GM10266 (cell line): ENCODE measurements around the gene SARS1.
"Not testable (repeated sequence)": the region's sequence is repeated elsewhere in the genome, so short reads cannot be mapped to it uniquely, and the experiment has no call there.

Source experiments
- DNase-seq: peaks from one replicate; pipeline ENCODE4 v3.0.0; 2012; ENCODE audit errors: extremely low spot score
- CTCF ChIP-seq: IDR thresholded peaks from 2 replicates; pipeline ENCODE4 v1.5.1; 2012; ENCODE audit warnings: mild to moderate bottlenecking, low read depth; ENCODE audit not compliant: control insufficient read depth, insufficient read depth; ENCODE audit errors: missing control alignments

Gene SARS1

GRCh38 chr1:109214695-109215623 lies 1.2 kb downstream of the SARS1 start:
- TF ChIP-seq CTCF: no peak
- DNase-seq: peak; percentile 44

GRCh38 chr1:109216662-109217061 lies 2.9 kb downstream of the SARS1 start:
- no peak for DNase-seq
- TF ChIP-seq CTCF: no peak

DNA sequence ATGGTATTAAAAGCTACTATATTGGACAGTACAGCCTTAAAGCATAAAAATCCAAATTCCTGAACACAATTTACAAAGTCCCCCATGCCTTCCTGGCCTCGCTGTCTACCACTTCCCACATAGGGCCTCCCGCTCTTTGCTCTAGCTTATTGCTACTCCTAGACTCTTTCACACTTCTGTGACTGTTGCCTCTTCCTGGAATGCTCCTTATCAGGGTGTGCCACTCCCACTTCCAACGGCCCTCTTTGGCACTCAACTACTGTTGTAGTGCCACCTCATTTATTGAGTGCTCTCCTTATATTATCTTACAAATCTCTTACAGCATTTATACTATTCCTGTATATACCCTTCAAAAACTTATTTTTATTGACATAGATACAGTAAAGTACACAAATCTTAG lies 4.8 kb downstream of the SARS1 start:
- TF ChIP-seq CTCF: no peak
- no peak for DNase-seq

DNA sequence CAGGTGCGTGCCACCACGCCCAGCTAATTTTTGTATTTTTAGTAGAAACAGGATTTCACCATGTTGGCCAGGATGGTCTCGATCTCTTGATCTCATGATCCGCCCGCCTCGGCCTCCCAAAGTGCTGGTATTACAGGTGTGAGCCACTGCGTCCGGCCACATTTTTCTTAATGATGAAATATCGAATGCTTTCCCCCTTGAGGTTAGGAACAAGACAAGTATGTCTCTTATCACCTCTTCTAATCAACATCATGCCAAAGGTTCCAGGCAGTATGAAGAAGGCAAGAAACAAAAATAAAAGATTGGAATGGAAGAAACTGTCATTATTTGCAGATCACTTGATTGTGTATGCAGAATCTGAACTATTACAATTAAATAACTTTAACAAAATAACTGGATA lies 7.5 kb downstream of the SARS1 start:
- DNase-seq: not testable (repeated sequence)

DNA sequence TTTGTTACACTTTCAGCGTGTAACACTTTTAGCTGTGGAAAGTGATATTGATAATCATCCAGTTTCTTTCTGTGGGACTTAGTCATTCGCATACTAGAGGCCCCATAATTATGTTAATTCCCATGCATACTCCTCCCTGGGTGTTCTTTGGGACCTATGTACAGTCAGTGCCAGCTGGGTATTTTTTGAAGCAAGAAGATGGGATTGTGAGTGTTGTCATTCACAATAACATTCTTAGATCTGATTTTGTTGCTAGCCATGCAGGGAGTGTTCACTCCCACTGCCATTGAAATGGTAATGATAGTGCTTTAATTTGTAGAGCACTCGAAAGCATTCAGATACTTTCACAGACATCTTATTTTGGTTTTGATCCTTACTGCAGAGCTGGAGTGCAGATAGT lies 11.6 kb downstream of the SARS1 start:
- TF ChIP-seq CTCF: no peak
- no peak for DNase-seq

DNA sequence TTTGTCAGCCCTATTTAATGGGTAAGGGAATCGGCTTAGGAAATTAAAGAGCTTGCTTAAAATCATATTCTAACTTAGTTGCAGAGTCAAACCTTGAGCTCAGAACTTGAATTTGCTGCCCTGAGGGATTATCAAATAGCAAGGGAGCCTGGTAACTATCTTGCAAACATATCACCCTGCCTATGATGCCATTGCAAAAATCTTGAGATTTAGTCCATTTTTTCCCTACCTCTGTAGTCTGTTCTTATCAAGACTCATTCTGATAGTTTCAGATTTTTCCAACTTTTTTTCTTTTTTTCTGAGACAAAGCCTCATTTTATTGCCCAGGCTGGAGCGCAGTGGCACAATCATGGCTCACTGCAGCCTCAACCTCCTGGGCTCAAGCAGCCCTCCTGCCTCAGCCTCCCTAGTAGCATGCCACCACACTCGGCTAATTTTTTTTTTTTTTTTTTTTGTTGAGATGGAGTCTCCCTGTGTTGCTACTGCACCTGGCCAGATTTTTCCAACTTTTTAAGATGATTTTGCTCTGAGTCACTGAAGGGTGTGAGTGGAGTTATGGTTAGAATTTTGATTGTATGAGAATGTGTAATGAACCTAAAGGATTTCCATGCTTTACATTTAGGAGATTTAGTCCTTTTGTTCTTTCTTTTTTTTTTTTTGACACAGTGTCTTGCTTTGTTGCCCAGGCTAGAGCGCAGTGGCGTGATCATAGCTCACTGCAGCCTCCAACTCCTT lies 12.2 kb downstream of the SARS1 start:
- no peak for DNase-seq
- no peak for TF ChIP-seq CTCF

DNA sequence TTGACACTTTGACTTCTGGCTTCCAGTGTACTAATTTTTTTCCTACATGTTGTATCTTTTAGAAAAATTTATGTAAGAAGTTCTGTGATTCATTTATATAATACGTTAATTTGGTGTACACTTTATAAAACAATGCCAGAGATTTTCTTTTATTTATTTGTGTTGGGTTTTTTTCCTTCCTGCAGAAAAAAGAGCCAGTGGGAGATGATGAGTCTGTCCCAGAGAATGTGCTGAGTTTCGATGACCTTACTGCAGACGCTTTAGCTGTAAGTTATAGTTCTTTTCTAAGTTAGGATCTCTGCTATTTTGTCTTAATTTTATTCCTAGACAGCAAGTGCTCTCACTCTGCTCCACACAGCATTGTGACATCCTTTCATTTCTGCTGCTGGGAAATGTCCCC lies 14.4 kb downstream of the SARS1 start:
- TF ChIP-seq CTCF: no peak
- no peak for DNase-seq
